G401 (cell line): ENCODE data around the gene CIB2. TPM values are rescaled to one million over a fixed set of nuclear protein-coding genes. Genes with fewer than 3 reads are reported as not detected.

ENCODE experiments used
- DNase-seq: peaks from one replicate; pipeline ENCODE4 v3.0.0-alpha.2; 2015; ENCODE audit warnings: low spot score
- in situ Hi-C: cut with HindIII; loops from 2 replicates; pipeline ENCODE4 v1.10.0; 2016; ENCODE audit warnings: low sequenced_read_pairs, mixed read lengths
- total RNA-seq: library from RNA; depleted of rRNA; stranded (reverse); fragments of >200 nt; shearing (Covaris generic); gene quantifications from 2 replicates; pipeline ENCODE4 v1.2.3, GENCODE V29; 2014

The CIB2 gene
- total RNA-seq, 1 experiment from 2014 or later: 29.7 TPM

DNA sequence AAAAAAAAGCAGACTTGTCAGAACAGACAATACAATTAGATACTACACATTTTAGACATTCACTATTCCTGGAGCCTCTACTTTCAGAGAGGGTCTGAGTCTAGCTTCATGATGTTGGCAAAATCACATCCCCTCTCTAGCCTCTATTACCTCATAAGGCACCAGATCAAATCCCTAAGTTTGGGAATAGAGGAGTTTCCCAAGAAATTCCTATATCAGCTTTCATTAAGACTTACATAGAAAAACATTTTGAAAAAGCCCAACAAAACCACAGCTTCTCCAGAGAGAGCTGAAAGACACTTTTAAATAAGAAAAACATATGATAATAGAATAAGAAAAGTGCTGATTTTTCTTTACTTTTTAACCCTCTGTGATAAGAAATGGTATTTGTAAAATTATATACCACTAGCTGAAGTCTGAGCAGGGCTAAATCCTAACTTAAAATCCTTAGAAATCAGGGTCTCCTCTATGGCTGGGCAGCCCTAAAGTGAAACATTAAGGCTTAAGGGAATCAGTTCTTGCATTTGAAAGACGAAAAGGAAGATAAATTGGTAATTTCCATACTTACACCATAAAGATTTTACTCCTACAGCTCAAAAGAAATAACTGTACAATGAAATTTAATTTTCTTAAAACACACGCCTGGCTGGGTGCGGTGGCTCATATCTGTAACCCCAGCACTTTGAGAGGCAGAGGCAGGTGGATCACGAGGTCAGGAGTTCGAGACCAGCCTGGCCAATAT, 58.0 kb downstream of the CIB2 start:
- DNase-seq: no peak
- in situ Hi-C loops: no loop called here

DNA sequence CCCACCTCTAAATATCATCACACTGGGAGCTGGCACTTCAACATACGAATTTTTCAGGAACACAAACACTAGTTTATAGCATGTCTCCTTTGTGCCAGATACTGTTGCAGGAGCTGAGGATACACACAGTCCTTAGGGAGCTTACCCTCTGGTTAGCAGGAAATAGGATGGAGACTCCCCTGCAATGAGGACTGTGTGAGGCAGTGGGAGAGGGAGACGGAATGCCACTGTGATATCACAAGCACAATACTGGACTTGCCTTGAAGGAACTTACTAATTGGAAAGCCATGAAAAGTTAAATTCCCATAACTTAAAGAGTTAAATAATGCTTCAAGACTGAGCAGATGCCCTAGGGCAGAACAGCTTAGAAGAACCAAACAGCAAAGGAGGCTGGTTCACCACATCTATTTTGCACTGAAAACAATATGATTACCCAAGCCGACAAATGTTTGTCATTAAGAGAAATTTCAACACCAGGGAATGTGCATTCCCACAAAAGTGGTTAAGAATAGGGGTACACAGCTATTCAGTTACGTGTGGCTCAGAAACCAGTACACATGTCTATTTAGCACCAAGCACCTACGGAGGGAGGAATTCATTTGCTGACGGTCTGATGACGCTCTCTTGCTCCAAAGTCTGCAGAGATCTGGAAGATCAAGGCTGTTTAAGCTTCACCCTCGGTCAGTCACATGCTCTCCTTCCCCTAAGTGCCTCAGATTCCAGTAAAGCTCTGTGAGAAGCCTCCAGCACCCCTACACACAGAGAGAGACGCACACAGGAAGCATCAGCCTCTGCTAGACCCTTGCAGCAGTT, 59.0 kb downstream of the CIB2 start:
- peak; percentile 46 for DNase-seq
- in situ Hi-C loops: no loop called here

DNA sequence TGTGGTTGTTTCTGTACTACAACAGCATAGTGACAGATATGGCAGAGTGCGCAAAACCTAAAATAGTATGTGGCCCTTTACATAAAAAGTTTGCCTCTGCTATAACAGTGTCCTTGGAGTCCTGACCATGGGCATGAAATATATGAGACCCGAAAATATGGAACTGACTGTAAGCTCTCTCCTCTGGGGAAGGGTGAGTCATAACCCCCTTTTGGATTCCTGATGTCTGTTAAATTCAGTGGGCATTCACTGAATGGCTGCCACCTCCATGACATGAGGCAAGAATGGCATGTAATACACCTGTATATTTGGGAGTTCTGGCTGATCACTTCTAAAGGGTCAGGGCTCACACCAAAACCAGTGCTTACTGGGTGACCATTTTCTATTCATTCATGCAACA, 59.9 kb downstream of the CIB2 start:
- DNase-seq: no peak
- in situ Hi-C loops: no loop called here

DNA sequence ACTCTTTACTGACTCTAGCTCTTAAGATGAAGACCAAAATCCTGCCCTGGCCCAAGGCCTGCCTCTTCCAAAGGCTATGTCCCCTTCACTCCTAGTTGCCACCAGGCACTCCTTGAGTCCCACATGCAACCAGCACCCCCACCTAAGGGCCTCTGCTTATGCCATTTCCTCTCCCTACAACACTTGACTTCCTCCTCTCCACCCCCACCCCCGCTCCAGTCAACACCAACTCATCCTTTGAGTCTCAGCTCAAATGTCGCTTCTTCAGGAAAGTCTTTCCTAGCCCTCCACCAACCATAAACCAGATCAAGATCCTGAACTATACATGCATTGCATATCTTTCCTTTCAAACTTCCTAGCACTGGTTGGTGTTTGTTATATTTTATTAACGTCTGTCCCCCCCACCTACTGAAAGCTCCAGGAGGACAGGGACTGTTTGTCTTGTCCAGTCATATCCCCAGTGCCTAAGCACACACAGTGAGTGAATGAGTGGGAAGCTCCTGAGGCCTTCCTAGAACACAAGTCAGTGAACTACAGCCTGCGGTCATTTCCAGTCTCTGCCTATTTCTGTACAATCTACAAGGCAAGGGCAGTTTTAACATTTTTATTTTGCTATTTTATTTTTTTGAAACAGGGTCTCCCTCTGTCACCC, 61.1 kb downstream of the CIB2 start:
- in situ Hi-C loops: no loop called here

DNA sequence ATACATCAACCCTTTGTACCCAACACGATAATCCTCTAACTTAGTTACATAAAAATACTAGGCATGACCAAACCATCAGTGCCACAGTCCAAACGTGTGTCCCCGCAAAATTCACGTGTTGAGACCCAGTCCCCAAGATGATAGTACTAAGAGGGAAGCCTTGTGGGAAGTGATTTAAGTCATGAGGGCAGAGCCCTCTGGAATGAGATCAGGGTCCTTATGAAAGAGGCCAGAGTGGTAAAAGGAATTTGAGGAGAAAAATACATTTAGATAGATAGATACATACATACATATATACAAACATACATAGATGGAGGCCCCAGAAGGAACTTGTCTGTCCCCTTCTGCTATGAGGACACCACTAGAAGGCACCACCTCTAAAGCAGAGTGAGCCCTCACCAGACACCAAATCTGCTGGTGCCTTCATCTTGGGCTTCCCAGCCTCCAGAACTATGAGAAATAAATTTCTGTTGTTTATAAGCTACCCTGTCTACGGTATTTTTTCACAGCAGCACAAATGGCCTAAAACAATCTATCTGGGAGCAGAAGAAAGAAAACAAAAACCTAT, 61.7 kb downstream of the CIB2 start:
- no peak for DNase-seq
- in situ Hi-C loops: no loop called here

More for the DNA sequence above, 61.1 kb downstream of the CIB2 start:
- no peak for DNase-seq

DNA sequence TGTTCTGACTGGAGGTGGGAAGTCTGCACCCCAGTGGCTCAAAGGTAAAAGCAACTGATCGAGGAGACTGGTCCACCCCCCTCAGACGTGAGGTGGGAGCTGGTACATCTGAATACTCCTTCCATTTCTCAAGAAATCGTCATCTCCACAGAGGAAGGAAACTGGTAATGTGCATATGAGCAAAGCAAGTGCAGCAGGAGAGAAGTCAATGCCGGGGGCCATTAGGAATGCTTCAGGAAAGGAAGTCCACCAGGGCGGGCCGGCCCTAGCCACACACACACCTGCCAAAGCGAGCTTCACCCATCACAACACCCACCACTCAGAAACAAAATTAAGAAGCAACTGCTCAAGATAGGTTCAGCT, 62.2 kb downstream of the CIB2 start:
- in situ Hi-C loops: no loop called here

DNA sequence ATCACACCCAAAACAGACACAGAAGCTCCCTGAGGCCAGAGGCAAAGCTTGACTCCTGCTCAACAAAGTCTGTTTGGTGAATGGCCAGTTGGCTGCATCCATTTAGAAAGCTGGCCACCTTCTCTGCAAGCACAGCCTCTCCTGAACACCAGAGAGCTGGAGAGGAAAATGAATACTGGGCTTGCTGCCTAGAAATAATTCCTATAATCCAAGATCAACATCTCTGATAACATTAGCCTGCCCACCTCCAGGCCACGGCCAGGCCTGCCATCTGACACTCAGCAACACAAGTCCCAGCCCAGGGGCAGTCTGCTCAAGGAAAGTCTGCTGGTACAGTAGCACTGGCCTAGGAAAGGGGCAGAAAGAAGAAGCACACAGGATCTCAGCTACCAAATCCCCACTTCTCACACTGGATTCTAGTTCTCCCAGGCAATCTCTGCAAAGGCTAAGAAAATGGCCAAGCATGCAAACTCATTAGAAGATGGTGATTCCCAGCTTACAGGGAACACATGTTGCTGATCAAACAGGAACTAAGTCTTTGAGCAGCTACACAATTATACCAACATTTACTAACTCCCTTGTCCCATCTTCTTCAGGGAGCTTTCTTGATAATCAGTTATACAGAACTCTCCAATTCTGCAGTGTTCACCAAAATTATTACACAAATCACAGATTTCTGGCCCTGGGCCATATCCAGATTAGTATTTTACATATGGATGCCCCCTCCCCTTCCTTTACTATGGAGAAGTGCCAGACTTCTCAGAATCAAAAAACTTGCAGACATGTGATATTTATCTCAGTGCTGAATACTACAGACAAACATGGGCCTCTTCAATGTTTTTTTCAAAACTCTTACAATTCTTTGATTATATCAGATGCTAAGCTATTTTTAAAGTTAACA, 63.7 kb downstream of the CIB2 start:
- in situ Hi-C loops: no loop called here
- DNase-seq: no peak

More for the DNA sequence above, 62.2 kb downstream of the CIB2 start:
- DNase-seq: no peak

DNA sequence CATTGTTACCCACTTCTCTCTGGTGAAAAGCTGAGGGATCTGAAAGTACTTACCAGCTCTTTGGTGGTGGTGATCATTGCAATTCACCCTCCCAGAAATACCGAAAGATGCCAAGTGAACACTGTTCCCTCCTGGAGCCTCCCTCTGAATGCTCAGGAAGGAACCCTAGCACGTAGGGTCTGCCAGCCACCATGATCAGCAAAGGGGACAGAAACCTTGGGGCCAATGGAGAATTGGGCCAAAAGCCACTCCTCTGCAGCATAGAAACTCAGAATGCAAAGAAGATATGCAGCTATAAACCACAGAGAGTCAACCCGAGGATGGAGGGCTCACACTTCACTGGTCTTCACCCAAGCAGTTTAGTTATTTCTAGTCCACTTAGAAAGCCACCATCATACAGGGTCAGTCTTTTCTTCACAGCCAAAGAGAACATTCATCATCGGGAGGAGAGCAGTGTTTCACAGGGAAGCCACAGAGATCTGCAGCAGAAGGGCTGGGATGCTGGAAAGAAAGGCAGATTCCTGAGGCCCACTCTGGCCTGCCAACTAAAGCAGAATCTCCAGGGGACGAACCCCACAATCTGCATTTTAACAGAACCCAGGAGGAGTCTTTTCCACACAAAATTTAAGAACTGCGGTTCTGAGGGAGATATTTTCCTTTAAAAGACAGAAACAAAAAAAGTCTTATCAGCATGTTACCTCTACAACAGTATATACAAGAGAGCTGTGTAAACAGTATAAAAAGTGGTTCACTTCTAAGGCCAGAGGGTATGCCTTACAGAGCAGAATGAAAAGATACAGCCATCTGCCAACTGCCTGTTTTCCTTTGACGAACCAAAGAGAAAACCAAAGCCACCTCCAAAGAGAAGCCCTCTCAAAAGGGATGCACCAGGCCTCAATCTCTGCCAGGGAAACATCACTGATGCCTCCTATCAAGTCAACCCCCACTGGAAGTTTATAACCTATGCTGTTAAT, 65.0 kb downstream of the CIB2 start:
- no peak for DNase-seq
- in situ Hi-C loops: no loop called here

DNA sequence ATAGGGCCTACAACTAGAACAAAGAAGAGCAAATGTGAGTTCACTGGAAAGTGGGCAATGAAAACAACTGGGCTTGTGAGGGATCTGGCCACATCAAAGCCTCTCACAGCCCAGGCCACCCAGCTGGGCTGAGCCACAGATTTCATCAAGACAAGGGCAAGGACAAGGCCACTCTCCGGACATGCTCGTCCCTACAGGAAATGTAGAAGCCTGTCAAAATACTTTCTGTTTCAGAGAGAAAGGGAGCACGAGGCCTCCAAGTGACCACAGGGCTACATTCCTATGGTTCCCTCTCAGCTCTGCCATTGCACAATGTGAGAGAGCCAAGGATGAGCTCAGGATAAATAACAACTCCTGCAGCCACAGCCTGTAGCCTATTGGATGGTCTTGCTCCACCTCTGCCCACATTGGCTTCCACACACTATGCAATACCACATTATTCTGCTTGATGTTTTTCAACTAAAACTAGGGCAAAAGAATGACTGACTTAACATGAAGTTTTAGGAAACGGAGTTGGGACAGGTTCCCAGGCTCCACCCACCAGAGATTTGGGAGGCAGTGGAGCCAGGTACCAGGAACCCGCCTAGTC, 65.9 kb downstream of the CIB2 start:
- DNase-seq: no peak
- in situ Hi-C loops: no loop called here

DNA sequence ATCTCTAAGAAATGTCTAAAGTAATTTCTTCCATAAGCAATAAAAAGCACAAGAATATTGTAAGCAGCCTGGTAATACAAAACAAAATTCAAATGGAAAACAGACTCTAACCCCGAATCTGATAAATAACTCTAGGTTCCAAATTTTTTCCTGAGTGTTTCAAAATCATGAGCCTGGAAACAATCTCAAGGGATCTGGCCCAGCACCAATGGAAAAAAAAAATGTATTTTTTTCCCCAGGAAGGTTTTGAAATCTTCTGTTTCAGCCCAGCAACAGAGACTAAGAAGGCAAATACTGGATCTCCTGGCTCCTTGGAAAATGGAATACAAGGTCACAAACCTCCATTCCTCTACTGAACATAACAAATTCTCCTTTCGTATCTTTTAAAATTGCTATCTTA, 66.7 kb downstream of the CIB2 start:
- in situ Hi-C loops: no loop called here
- DNase-seq: no peak

DNA sequence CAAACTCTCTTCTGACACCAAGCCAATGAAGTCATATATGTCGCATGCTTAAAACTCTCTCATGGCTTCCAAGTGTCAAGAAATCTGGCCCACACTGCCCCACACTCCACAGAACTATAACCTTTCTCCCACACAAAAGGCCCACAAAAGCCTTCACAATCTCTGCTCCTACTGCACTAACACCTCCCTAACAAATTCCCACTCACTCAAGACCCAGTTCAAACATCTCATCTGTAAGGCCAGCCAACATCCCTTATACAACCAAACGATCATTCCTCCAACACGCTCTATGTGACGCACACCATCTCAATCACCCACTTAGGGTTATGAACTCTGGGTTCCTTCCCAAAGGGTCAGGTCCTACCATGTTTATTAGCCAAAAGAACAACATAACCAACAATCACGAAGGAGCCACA, 67.3 kb downstream of the CIB2 start:
- in situ Hi-C loops: no loop called here

DNA sequence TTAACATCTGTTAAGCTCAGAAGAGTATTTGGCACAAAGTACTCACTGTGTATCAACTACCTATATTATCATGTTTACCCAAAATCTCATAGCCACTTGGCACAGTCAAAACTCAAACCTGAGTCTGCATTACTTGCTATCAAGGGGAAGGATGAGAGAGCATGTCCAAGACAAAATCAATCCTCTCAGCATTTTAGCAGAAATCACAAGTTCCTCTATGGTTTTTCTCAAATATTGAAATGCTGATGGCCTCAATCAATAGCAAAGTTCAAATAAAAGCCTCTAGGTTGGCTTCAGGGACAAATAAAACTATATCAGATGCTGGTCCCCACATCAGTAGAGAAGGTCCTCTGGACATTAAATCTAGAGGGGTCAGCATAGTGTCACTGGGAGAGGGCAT, 68.0 kb downstream of the CIB2 start:
- DNase-seq: no peak
- in situ Hi-C loops: no loop called here

More for the DNA sequence above, 67.3 kb downstream of the CIB2 start:
- DNase-seq: no peak

DNA sequence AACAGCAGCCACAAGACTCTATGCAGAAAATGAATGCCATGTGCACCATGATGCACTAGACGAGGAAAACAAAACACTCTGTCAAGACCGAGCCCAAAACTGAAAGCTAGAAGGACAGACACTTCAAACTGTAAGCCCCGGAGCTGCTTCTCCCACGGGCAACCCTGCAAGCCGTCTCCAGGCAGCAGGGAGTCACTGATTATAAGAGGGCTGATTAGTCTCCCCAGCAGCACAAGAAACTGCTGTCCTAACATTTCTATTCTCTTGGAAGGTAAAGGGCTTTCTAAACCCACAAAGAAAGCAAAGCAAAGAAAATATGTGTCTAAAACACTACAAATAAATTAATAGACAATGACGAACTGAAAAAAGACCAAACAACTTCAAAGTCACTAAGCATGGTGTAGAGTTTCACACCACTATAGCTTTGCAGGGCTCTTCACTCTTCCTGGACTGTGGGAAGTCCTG, 69.2 kb downstream of the CIB2 start:
- in situ Hi-C loops: no loop called here

DNA sequence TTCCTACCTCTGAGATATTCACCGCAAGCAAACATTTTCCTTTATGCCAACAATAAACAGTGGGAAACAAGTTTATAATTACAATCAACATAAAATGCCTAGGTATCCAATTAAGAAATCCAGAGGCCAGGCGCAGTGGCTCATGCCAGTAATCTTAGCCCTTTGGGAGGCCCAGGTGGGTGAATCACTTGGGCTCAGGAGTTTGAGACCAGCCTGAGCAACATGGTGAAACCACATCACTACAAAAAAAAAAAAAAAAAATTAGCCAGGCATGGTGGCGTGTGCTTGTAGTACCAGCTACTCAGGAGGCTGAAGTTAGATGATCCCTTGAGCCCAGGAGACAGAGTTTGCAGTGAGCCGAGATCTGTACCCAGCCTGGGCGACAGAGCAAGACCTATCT, 71.0 kb downstream of the CIB2 start:
- in situ Hi-C loops: no loop called here
- DNase-seq: no peak

More for the DNA sequence above, 69.2 kb downstream of the CIB2 start:
- no peak for DNase-seq

DNA sequence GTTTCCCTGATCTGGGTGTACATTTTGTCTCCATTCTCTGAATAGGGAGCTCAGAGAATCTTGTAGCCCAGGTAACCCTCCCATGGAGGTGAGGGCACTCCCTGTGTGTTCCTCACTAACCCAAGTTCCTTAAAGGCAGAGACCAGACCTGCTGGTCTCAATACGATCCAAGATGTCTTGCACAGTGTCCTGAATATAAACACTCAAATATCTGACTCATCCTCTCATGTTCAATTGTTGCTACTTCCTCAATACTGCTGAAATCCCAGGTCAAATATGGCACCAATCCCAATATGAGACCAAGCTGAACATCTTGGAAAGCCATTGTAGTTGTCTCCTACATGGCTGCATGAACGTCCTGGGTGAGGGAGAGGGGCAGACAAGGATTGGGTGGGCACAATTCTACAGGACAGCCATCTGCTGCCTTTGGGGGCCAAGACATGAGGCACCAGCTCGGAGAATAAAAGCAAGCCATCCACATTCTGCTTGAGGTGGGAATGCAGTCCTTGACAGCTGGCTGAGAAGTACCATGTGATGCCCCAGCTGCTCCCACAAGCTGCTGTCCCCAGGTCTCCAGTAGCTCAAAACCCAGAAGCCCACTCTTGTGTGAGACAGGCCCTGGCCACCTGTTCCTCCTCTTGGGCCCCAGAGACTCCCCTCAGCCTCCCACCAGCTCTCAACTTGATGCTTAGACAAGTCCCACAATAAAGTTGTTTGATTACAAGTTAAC, 72.0 kb downstream of the CIB2 start:
- DNase-seq: no peak
- in situ Hi-C loops: no loop called here

DNA sequence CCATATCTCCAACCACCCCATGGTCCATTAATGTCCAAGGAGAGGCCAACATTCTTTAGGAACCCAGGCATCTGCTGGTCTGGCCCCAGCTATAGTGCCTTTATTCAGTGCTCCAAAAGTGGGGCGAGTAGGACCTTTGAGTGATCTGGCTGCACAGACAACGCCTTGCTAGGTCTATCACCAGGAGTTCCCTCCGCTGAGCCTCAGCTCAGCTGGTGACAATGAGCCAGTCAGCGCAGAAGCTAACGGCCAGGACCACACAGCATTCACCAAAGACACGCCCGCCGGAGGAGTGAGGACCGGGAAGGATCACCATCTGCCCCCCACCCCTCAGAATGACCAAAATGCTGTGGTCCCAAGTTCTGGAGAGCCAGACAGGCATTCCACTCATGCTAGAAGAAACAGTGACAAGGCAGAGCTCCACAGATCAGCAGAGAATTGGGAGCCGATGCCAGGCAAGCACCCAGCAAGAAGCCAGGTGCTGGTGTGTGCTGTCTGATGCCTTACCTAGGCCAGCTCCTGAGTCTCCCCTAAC, 72.8 kb downstream of the CIB2 start:
- in situ Hi-C loops: no loop called here
- no peak for DNase-seq
